GM18502 (cell line): Measurements from ENCODE around the gene EPHA6.
"Not testable (repeated sequence)": the region's sequence is repeated elsewhere in the genome, so short reads cannot be mapped to it uniquely, and the experiment has no call there.

ENCODE experiments used
- ATAC-seq: cut with Tn5 transposase; IDR thresholded peaks from one replicate; pipeline ENCODE4 v1.9.1; 2021; ENCODE audit warnings: mild to moderate bottlenecking; ENCODE audit not compliant: unreplicated experiment, poor library complexity

The EPHA6 gene

GRCh38 chr3:97388774-97389173 is 574.4 kb downstream of the EPHA6 start:
- ATAC-seq, result no peak

- no peak for ATAC-seq
Measured at GRCh38 chr3:97389936-97390335, 575.5 kb downstream of the EPHA6 start.

- no peak for ATAC-seq
Measured at GRCh38 chr3:97391167-97391566, 576.8 kb downstream of the EPHA6 start.

DNA sequence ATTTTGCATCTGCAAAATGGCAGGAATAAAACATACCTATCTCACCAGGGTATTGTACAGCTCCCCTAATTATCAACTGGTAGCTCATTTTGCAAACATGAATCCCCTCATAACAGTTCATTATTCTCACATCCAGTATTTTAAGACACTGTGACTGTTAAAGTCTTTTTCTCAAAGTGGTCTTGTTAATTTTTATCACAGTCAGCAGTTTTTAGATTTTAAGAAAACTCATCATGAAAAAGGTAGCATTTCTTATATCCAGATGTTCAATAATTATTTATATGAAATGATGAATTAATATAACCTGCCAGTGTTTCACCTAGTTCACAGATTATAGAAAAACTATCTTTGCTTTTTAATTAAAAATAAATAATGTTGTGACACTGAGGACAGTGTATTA is 595.2 kb downstream of the EPHA6 start:
- ATAC-seq, result no peak

DNA sequence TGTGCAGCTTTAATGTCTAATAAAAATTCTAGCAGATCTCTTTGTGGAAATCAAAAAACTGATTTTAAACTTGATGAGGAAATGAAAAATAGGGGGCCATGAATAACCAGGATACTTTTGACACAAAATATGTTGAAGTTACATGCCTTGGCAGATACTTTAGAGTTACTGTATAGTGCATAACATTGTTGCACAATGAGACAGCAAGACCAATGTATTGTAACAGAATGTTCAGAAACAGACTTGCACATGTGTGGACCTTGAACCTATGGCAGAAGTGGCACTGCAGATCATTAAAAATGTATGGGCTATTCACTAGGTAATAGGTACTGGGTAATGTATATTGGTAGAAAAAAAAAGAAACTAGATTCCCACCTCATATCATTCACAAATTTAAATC is 607.2 kb downstream of the EPHA6 start:
- no peak for ATAC-seq

DNA sequence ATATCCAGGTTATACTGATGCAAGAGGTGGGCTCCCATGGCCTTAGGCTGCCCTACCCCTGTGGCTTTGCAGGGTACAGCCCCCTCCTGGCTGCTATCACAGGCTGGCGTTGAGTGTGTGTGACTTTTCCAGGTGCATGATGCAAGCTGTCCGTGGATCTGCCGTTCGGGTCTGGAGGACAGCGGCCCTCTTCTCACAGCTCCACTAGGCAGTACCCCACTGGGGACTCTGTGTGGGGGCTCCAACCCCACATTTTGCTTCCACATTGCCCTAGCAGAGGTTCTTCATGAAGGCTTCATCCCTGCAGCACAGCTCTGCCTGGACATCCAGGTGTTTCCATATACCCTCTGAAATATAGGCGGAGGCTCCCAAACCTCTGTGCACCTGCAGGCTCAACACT is 610.6 kb downstream of the EPHA6 start:
- no peak for ATAC-seq

- no peak for ATAC-seq
Measured at GRCh38 chr3:97430601-97431000, 616.2 kb downstream of the EPHA6 start.

- no peak for ATAC-seq
Measured at GRCh38 chr3:97432914-97433313, 618.5 kb downstream of the EPHA6 start.

- ATAC-seq, result no peak
Measured at GRCh38 chr3:97438131-97438530, 623.7 kb downstream of the EPHA6 start.

DNA sequence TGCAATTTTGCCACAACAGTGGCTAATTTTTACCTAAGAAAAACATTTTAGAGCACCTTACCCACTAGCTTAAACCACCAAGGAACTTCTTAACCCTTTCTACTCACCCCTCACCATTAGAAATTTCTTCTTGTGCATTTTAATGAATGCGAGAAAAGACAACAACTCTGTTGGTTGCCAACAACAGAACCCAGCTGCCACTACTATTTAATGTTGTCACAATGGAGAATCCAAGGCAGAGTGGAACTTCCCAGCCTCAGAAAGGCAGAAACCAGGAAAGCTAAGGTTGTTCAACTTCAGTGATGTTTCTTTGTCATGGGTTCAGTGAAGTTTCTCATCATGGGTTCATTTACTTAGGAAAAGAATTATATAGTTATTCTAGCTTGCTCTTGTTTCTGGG is 625.0 kb downstream of the EPHA6 start:
- no peak for ATAC-seq

GRCh38 chr3:97464035-97464434 is 649.6 kb downstream of the EPHA6 start:
- ATAC-seq, result no peak

DNA sequence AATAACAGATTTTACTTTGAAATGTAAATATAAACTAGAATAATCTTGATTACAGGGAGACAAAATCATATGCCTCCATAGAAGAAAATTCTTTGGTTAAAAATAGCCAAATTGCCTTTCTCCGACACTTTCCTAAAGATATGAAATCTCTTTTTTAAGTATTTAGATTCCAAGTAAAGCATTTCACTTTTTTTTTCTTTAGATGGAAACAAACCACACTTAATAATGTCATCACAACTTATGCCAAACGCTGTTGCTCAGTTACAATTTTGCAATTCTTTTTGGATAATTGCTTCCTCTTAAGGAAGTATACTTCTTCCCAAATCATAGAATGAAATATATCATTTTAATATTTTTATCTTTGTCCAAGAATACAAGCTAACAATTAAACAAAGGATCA is 656.1 kb downstream of the EPHA6 start:
- no peak for ATAC-seq

DNA sequence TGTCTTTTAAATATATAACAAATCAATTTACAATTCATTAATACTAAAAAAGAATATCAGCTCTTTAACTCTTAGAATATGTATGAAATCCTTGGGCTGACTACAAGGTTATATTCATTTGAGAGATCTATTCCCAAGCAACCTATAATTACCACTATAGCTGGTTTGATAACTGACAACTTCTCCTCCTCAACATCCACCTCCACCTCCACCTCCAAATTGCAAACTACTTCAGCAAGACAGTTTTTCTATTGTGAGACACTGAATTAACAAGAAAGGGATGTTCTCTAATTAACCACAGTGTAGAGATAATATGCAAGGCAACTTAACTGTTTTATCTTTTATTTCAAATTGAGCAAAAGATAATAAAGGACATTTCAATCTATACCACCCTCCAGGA is 665.3 kb downstream of the EPHA6 start:
- no peak for ATAC-seq

DNA sequence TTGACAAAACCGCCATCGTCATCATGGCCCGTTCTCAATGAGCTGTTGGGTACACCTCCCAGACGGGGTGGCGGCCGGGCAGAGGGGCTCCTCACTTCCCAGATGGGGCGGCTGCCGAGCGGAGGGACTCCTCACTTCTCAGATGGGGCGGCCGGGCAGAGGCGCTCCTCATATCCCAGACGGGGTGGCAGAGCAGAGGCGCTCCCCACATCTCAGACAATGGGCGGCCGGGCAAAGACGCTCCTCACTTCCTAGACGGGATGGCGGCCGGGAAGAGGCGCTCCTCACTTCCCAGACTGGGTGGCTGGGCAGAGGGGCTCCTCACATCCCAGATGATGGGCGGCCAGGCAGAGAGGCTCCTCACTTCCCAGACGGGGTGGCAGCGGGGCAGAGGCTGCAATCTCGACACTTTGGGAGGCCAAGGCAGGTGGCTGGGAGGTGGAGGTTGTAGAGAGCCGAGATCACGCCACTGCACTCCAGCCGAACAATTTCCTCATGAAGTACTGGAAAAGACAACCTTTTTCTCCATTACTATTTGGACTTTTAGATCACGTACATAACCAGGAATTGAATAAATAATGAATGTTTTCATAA is 666.4 kb downstream of the EPHA6 start:
- not testable (repeated sequence) for ATAC-seq

GRCh38 chr3:97481416-97481815 is 667.0 kb downstream of the EPHA6 start:
- no peak for ATAC-seq

DNA sequence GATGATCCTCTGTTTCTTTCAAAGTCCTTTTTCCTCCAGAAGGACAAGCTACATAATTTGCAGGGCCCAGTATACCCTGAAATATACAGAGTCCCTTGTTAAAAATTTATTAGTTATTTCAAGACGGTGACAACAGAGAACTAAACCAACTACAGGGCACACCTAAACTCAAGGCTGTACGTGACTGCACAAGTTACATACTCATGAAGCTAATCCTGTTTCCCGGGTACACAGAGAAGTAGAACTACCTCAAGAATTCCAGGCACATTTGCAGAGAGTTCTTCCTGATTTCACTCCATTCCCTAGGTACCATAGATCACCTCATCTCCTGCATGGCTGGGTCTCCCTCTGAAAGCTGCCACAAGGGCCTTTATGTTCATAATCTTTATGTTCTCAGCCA is 670.8 kb downstream of the EPHA6 start:
- ATAC-seq, result no peak

DNA sequence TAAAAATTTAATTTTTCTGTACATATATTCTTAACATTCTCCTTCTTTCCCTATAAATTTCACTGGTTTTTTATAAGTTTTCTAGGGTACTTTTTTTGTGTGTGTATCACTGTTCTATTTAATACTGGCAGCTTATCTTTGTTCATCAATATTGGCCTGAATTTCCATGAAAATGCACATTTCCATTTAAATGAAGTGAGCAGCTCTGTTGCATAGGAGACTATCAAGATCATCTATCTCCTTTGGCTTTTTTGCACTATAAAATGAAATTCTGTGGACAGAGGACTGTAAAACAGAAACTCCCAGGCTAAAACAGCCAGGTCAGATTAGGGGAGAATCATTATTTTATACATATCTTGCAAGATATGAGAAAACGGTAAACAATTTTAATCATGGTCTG is 673.2 kb downstream of the EPHA6 start:
- ATAC-seq, result no peak

GRCh38 chr3:97488741-97489140 is 674.3 kb downstream of the EPHA6 start:
- ATAC-seq, result no peak

DNA sequence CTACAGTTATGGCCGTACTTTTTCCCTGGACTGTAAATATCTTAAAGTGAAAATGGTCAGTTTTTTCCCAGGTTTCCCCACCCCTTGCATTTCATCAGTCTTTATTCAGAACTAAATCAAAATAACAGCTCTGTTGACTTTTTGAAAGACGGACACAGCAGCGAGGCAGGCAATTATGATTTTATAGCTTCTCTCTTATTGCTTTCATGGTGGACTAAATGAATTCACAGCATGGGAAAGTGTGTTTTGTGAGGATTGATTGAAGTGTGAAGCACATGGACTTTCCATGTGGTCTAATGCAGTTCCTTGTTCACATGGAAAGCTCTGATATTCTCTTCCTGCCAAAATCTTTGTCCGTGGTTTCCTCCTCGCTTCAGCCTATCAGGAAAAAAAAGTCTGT is 681.5 kb downstream of the EPHA6 start:
- no peak for ATAC-seq

- no peak for ATAC-seq
Measured at GRCh38 chr3:97497138-97497537, 682.7 kb downstream of the EPHA6 start.

- no peak for ATAC-seq
Measured at GRCh38 chr3:97504463-97504862, 690.1 kb downstream of the EPHA6 start.

DNA sequence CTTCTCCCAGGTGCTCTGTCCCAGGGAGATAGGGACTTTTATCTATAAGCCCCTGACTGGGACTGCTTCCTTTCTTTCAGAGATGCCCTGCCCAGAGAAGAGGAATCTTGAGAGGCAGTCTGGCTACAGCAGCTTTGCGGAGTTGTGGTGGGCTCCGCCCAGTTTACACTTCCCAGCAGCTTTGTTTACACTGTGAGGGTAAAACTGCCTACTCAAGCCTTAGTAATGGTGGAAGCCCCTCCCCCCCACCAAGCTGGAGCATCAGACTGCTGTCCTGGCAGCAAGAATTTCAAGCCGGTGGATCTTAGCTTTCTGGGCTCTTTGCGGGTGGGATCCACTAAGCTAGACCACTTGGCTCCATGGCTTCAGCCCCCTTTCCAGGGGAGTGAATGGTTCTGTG is 696.4 kb downstream of the EPHA6 start:
- no peak for ATAC-seq

DNA sequence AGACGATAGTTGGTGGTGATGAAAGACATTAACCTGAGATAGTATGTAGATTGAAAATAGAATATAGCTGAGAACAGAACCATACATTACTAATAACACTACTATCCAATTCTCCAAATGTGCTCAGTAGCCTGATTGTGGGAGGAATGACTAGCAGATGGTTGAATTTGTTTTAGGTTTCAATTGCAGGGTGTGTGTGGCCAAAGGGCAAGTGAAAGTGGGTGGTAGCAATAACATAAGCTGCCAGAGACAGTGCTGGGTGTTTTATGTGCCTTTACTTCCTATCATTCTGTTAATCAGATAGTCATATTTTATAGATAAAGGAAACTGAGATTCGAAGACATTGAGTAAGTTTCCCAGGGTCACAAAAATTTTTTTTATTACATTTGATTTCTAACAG is 700.7 kb downstream of the EPHA6 start:
- no peak for ATAC-seq
